A549 (cell line): ENCODE measurements around the gene BRD1.

ENCODE experiments used
- EP300 ChIP-seq, 2 experiments: fragments of >200 bp; sonication (Bioruptor Twin); formaldehyde crosslinking; IDR thresholded peaks; 2 replicates in 1 of 2; 3 replicates in 1 of 2; pipeline ENCODE4 v1.6.1; 2016 to 2017
- JUNB ChIP-seq: fragments of >200 bp; sonication (Bioruptor Twin); formaldehyde crosslinking; IDR thresholded peaks from 2 replicates; pipeline ENCODE4 v1.6.1; 2016
- POLR2A ChIP-seq: IDR thresholded peaks from 2 replicates; pipeline ENCODE4 v1.6.1; 2012; ENCODE audit warnings: mild to moderate bottlenecking, low read length
- POLR2AphosphoS2 ChIP-seq: conservative IDR thresholded peaks from 2 replicates; pipeline ENCODE4 v1.6.1; 2012; ENCODE audit warnings: low read length, improper control_type of control experiment, inconsistent platforms
- RAD21 ChIP-seq, 2 experiments: fragments of >200 bp in 1 of 2; sonication (Bioruptor Twin) in 1 of 2; formaldehyde crosslinking in 1 of 2; IDR thresholded peaks in 1 of 2; conservative IDR thresholded peaks in 1 of 2; 2 replicates in 1 of 2; 3 replicates in 1 of 2; pipeline ENCODE4 v1.6.1; 2012 to 2018; ENCODE audit warnings: inconsistent platforms in 1 of 2
- RCOR1 ChIP-seq: fragments of 150-350 bp; IDR thresholded peaks from 2 replicates; pipeline ENCODE4 v1.6.1; 2014; ENCODE audit warnings: antibody characterized with exemption, low read length, low read depth
- RFX5 ChIP-seq: fragments of 450-650 bp; IDR thresholded peaks from 2 replicates; pipeline ENCODE4 v1.7.1; 2014; ENCODE audit warnings: antibody characterized with exemption, mild to moderate bottlenecking, moderate library complexity
- ZNF302 ChIP-seq: fragments of 250-450 bp; sonication (Bioruptor Pico); IDR thresholded peaks from 2 replicates; pipeline ENCODE4 v1.9.0; 2021; ENCODE audit warnings: inconsistent platforms, mild to moderate bottlenecking, moderate library complexity
- TF ChIP-seq, protein P1 (sequence below): fragments of >200 bp; sonication (Bioruptor Twin); formaldehyde crosslinking; IDR thresholded peaks from 3 replicates; pipeline ENCODE4 v1.5.1; 2016
- TF ChIP-seq, protein P2 (sequence below): IDR thresholded peaks from 2 replicates; pipeline ENCODE4 v1.6.1; 2012; ENCODE audit warnings: low read depth, borderline replicate concordance
- TF ChIP-seq, protein P3 (sequence below): IDR thresholded peaks from 2 replicates; pipeline ENCODE4 v1.6.1; 2012
- TF ChIP-seq, protein P4 (sequence below): fragments of 450-650 bp; IDR thresholded peaks from 2 replicates; pipeline ENCODE4 v1.6.1; 2014; ENCODE audit warnings: antibody characterized with exemption

DNA sequence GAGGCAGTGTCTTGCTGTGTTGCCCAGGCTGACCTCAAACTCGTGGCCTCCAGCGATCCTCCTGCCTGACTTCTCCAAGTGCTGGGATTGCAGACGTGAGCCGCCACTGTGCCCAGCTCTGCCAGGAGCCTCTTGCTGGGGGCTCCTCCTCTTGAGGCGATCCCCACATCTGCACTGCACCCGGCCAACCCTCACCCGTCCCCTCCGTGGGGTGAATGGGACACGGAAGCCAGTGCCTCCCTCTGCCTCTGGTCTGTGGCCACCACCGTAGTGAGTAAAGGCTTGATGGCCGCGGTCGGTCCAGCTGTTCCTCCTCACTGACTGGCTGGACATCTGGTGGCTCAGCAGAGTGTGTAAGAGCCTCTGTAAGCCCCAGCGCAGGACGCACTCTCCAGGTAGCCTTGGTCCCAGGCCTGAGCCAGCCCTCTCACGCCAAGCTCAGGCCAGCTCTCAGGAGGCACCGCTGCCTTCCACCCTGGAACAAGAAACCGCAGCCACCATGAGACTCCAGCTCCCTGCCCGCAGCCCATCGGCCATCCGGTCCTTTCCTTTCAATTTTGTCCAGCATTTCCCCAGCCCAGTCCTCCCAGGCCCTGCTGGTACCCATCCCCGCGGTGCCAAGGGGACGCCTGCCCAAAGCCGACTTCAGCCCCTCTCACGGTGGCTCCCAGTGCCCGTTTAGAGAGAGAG lies 100.3 kb downstream of the BRD1 start:
- TF ChIP-seq, protein P1, sequence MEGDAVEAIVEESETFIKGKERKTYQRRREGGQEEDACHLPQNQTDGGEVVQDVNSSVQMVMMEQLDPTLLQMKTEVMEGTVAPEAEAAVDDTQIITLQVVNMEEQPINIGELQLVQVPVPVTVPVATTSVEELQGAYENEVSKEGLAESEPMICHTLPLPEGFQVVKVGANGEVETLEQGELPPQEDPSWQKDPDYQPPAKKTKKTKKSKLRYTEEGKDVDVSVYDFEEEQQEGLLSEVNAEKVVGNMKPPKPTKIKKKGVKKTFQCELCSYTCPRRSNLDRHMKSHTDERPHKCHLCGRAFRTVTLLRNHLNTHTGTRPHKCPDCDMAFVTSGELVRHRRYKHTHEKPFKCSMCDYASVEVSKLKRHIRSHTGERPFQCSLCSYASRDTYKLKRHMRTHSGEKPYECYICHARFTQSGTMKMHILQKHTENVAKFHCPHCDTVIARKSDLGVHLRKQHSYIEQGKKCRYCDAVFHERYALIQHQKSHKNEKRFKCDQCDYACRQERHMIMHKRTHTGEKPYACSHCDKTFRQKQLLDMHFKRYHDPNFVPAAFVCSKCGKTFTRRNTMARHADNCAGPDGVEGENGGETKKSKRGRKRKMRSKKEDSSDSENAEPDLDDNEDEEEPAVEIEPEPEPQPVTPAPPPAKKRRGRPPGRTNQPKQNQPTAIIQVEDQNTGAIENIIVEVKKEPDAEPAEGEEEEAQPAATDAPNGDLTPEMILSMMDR: no peak
- TF ChIP-seq RAD21 (conservative IDR thresholded peaks at IDR 0.05 in 1 of 2, IDR thresholded peaks at IDR 0.05 in 1 of 2) (no peak), EP300 (IDR thresholded peaks at IDR 0.05) (no peak), POLR2A (no peak), RFX5 (no peak), JUNB (no peak), POLR2AphosphoS2 (no peak), ZNF302 (no peak), RCOR1 (no peak)
- TF ChIP-seq, protein P2, sequence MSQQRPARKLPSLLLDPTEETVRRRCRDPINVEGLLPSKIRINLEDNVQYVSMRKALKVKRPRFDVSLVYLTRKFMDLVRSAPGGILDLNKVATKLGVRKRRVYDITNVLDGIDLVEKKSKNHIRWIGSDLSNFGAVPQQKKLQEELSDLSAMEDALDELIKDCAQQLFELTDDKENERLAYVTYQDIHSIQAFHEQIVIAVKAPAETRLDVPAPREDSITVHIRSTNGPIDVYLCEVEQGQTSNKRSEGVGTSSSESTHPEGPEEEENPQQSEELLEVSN: no peak
- TF ChIP-seq, protein P3, sequence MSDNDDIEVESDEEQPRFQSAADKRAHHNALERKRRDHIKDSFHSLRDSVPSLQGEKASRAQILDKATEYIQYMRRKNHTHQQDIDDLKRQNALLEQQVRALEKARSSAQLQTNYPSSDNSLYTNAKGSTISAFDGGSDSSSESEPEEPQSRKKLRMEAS: no peak
- TF ChIP-seq, protein P4, sequence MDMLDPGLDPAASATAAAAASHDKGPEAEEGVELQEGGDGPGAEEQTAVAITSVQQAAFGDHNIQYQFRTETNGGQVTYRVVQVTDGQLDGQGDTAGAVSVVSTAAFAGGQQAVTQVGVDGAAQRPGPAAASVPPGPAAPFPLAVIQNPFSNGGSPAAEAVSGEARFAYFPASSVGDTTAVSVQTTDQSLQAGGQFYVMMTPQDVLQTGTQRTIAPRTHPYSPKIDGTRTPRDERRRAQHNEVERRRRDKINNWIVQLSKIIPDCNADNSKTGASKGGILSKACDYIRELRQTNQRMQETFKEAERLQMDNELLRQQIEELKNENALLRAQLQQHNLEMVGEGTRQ: no peak
